ENCODE data around the gene PMS2.

GRCh38 chr7:6022707-6023106 is 13.9 kb upstream of the PMS2 start:
- TF ChIP-seq CTCF (conservative IDR thresholded peaks at IDR 0.05; ENCODE audit: low read length) = no peak
- TF ChIP-seq EZH2phosphoT487 (IDR thresholded peaks at IDR 0.05; ENCODE audit: borderline replicate concordance) = no peak

Measured in Loucy (cell line).